B cell (primary cell): ENCODE data around the gene TBC1D22A. TPM values are rescaled to one million over a fixed set of nuclear protein-coding genes. Genes with fewer than 3 reads are reported as not detected.

Experiments
- ATAC-seq: fragments of 200-7000 bp; cut with Tn5 transposase; one replicate; pipeline ENCODE4 v1.10.0; 2021; ENCODE audit warnings: low read depth, mild to moderate bottlenecking, moderate number of reproducible peaks, moderate library complexity
- CTCF ChIA-PET: fragments of 350-600 bp; sonication (Branson Sonifier 250); formaldehyde crosslinking; loops from one replicate; lab custom pipeline; 2021; ENCODE audit warnings: antibody characterized with exemption, inconsistent platforms; lab: Charles Lee
- POLR2A ChIA-PET: fragments of 350-600 bp; sonication (Branson Sonifier 250); formaldehyde crosslinking; loops from one replicate; lab custom pipeline; 2021; ENCODE audit warnings: antibody characterized with exemption; lab: Charles Lee
- DNase-seq: peaks from one replicate; pipeline ENCODE4 v3.0.0; 2013
- H2AFZ ChIP-seq: 2 replicates; pipeline ENCODE4 v1.6.1; 2012; ENCODE audit warnings: mild to moderate bottlenecking, low read depth, low read length; ENCODE audit not compliant: insufficient read depth, poor library complexity, severe bottlenecking
- H3K27ac ChIP-seq, 2 donors: 1 replicate in 1 of 2; 2 replicates in 1 of 2; pipeline ENCODE4 v1.5.1; 2012 to 2013; ENCODE audit warnings: low read length in 2 of 2, mild to moderate bottlenecking in 2 of 2, moderate library complexity in 1 of 2
- H3K27me3 ChIP-seq, 4 experiments: fragments of 200-600 bp in 1 of 4; sonication (generic) in 1 of 4; replicated peaks in 1 of 4; 1 replicate in 2 of 4; 2 replicates in 2 of 4; pipeline versions ENCODE4 v1.6.1 to v1.7.0; 2013 to 2016; ENCODE audit warnings: low read length in 3 of 4, mild to moderate bottlenecking in 2 of 4, mixed read lengths in 1 of 4, moderate library complexity in 1 of 4; ENCODE audit not compliant: insufficient read depth in 4 of 4, control insufficient read depth in 3 of 4; ENCODE audit errors: control extremely low read depth in 1 of 4
- H3K36me3 ChIP-seq, 2 experiments: replicated peaks in 1 of 2; 1 replicate in 1 of 2; 2 replicates in 1 of 2; pipeline versions ENCODE4 v1.6.1 to v1.7.1; 2013; ENCODE audit warnings: low read length in 1 of 2; ENCODE audit not compliant: insufficient read depth in 2 of 2, control insufficient read depth in 1 of 2; ENCODE audit errors: control extremely low read depth in 1 of 2, extremely low read depth in 1 of 2
- H3K4me1 ChIP-seq, 2 donors: fragments of 200-600 bp in 1 of 2; sonication (generic) in 1 of 2; 1 replicate in 1 of 2; 2 replicates in 1 of 2; pipeline versions ENCODE4 v1.5.1 to v1.6.1; 2013 to 2017; ENCODE audit warnings: low read length in 2 of 2; ENCODE audit not compliant: control insufficient read depth in 2 of 2, insufficient read depth in 2 of 2
- H3K4me2 ChIP-seq: replicated peaks from 2 replicates; pipeline ENCODE3; 2012; ENCODE audit warnings: mild to moderate bottlenecking, low read depth, low read length; ENCODE audit not compliant: poor library complexity, severe bottlenecking
- H3K4me3 ChIP-seq, 5 experiments: fragments of 200-600 bp in 1 of 5; sonication (generic) in 1 of 5; 1 replicate in 3 of 5; 2 replicates in 2 of 5; pipeline versions ENCODE4 v1.5.1 to v1.7.0; 2011 to 2016; ENCODE audit warnings: low read length in 4 of 5, mild to moderate bottlenecking in 4 of 5, low read depth in 2 of 5, control low read depth in 1 of 5, moderate library complexity in 1 of 5; ENCODE audit not compliant: insufficient read depth in 1 of 5; ENCODE audit errors: control extremely low read depth in 1 of 5, extremely low read depth in 1 of 5
- H3K79me2 ChIP-seq: fragments of 200-600 bp; sonication (generic); one replicate; pipeline ENCODE4 v1.6.0; 2016; ENCODE audit warnings: low read length; ENCODE audit not compliant: control insufficient read depth, insufficient read depth
- H3K9ac ChIP-seq: fragments of 200-600 bp; sonication (generic); 2 replicates; pipeline ENCODE4 v1.6.1; 2017; ENCODE audit warnings: mild to moderate bottlenecking, low read length, moderate library complexity
- H3K9me3 ChIP-seq, 3 donors: one replicate each; pipeline versions ENCODE4 v1.6.1 to v1.7.1; 2013; ENCODE audit warnings: low read length in 2 of 3; ENCODE audit not compliant: control insufficient read depth in 2 of 3, insufficient read depth in 1 of 3; ENCODE audit errors: control extremely low read depth in 1 of 3
- H4K20me1 ChIP-seq: 2 replicates; pipeline ENCODE4 v1.6.0; 2012; ENCODE audit warnings: mild to moderate bottlenecking, low read length; ENCODE audit not compliant: insufficient read depth, control insufficient read depth, poor library complexity, severe bottlenecking
- H3K27ac Mint-ChIP-seq: one replicate; pipeline ENCODE4 v1.8.0; 2021; ENCODE audit warnings: mixed read lengths
- H3K27me3 Mint-ChIP-seq: one replicate; pipeline ENCODE4 v1.8.0; 2021; ENCODE audit warnings: mixed read lengths
- H3K4me1 Mint-ChIP-seq: one replicate; pipeline ENCODE4 v1.8.0; 2021; ENCODE audit warnings: mixed read lengths
- H3K4me3 Mint-ChIP-seq: one replicate; pipeline ENCODE4 v1.8.0; 2021; ENCODE audit warnings: mixed read lengths
- H3K9me3 Mint-ChIP-seq: one replicate; pipeline ENCODE4 v1.8.0; 2022; ENCODE audit warnings: mixed read lengths; ENCODE audit not compliant: insufficient read depth
- EZH2 ChIP-seq: IDR thresholded peaks from 2 replicates; pipeline ENCODE4 v1.6.1; 2012; ENCODE audit warnings: borderline replicate concordance, low read depth, mild to moderate bottlenecking, moderate library complexity, low read length; ENCODE audit not compliant: insufficient read depth, poor library complexity, severe bottlenecking
- WGBS: methylation state at CpG from one replicate; pipeline ENCODE4 v1.1.5; 2013; ENCODE audit warnings: missing lambda C conversion rate; ENCODE audit not compliant: insufficient coverage; 5-methylcytosine and 5-hydroxymethylcytosine counted together
- intact Hi-C: fragments of 100-400 bp; cut with micrococcal nuclease; formaldehyde crosslinking; loops from one replicate; pipeline ENCODE4 v1.10.0; 2022
- polyA plus RNA-seq: library from polyadenylated mRNA; depleted of rRNA; stranded (reverse); fragments of >200 nt; gene quantifications from 2 replicates; pipeline ENCODE4 v1.2.3, GENCODE V29; 2012
- total RNA-seq, 2 donors: library from RNA; stranded (reverse); fragments of 120-200 nt in 1 of 2; gene quantifications; 1 replicate in 1 of 2; 2 replicates in 1 of 2; pipeline versions ENCODE4 v1.2.3 to v1.2.4, GENCODE V29; 2013 to 2022
- TF ChIP-seq, protein P1 (sequence below): fragments of 200-600 bp; IDR thresholded peaks from one replicate; pipeline ENCODE4 v1.8.0; 2022; ENCODE audit warnings: antibody characterized with exemption, mild to moderate bottlenecking

The TBC1D22A gene
- total and polyA plus RNA-seq, 2 donors (not counting 1 experiment from before 2014, with no cell fraction given): 73.8 to 128 TPM

- intact Hi-C loops: no loop called here
- peaks cover 0 to 19% (median 0%) of the 10 kb centered on the region in 3 donors for H3K9me3 ChIP-seq
- H4K20me1 ChIP-seq: peaks cover 92% of the 10 kb centered on the region
- Mint-ChIP-seq H3K4me1 (no peaks in the 10 kb centered on the region), H3K27ac (no peak overlapping the region), H3K9me3 (no peaks in the 10 kb centered on the region), H3K27me3 (no peaks in the 10 kb centered on the region), H3K4me3 (no peak overlapping the region)
- ATAC-seq: no peak
- H3K4me3 ChIP-seq: no peak overlapping the region
- no peak overlapping the region for H3K4me2 ChIP-seq
- peaks cover 0 to 30% of the 10 kb centered on the region in 2 experiments for H3K36me3 ChIP-seq
- no peak overlapping the region for H2AFZ ChIP-seq
- peaks cover 14% of the 10 kb centered on the region for H3K79me2 ChIP-seq
- DNase-seq: no peak
- no peaks in the 10 kb centered on the region for H3K27me3 ChIP-seq
- H3K27ac ChIP-seq: no peak overlapping the region
- ChIA-PET POLR2A (no interaction called here), CTCF (no interaction called here)
- TF ChIP-seq, protein P1, sequence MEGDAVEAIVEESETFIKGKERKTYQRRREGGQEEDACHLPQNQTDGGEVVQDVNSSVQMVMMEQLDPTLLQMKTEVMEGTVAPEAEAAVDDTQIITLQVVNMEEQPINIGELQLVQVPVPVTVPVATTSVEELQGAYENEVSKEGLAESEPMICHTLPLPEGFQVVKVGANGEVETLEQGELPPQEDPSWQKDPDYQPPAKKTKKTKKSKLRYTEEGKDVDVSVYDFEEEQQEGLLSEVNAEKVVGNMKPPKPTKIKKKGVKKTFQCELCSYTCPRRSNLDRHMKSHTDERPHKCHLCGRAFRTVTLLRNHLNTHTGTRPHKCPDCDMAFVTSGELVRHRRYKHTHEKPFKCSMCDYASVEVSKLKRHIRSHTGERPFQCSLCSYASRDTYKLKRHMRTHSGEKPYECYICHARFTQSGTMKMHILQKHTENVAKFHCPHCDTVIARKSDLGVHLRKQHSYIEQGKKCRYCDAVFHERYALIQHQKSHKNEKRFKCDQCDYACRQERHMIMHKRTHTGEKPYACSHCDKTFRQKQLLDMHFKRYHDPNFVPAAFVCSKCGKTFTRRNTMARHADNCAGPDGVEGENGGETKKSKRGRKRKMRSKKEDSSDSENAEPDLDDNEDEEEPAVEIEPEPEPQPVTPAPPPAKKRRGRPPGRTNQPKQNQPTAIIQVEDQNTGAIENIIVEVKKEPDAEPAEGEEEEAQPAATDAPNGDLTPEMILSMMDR: no peak
- TF ChIP-seq EZH2: no peak
- WGBS: 96% methylated on average over 13 of the region's 19 CpGs
- H3K9ac ChIP-seq: no peak overlapping the region
- H3K4me1 ChIP-seq: peaks cover 0 to 6% of the 10 kb centered on the region in 2 donors
Measured at GRCh38 chr22:47151064-47151463, 388.6 kb downstream of the TBC1D22A start.

- CTCF ChIA-PET: no interaction called here
- no peaks in the 10 kb centered on the region for H3K27me3 ChIP-seq
- no peak overlapping the region for H3K4me2 ChIP-seq
- peaks cover 10% of the 10 kb centered on the region for H3K79me2 ChIP-seq
- 86% methylated on average over 10 of the region's 10 CpGs for WGBS
- intact Hi-C loops: no loop called here
- H3K27ac Mint-ChIP-seq: no peak overlapping the region
- peaks cover 0 to 34% of the 10 kb centered on the region in 2 experiments for H3K36me3 ChIP-seq
- H3K9ac ChIP-seq: no peak overlapping the region
- ATAC-seq (no peak), DNase-seq (no peak)
- peaks cover 92% of the 10 kb centered on the region for H4K20me1 ChIP-seq
- H3K4me1 ChIP-seq: peaks cover 0 to 6% of the 10 kb centered on the region in 2 donors
- H3K27me3 Mint-ChIP-seq: no peaks in the 10 kb centered on the region
- POLR2A ChIA-PET: no interaction called here
- H3K4me1 Mint-ChIP-seq: no peaks in the 10 kb centered on the region
- TF ChIP-seq, protein P1: no peak
- no peak for TF ChIP-seq EZH2
- no peak overlapping the region for H2AFZ ChIP-seq
- H3K27ac ChIP-seq: no peak overlapping the region
- H3K9me3 Mint-ChIP-seq: no peaks in the 10 kb centered on the region
- no peak overlapping the region for H3K4me3 Mint-ChIP-seq
- H3K9me3 ChIP-seq: peaks cover 0 to 19% (median 0%) of the 10 kb centered on the region in 3 donors
- H3K4me3 ChIP-seq: no peak overlapping the region
Measured at GRCh38 chr22:47151490-47151889, 389.0 kb downstream of the TBC1D22A start.
